HepG2 (cell line): ENCODE results near the gene SIRPB2. TPM values are rescaled to one million over a fixed set of nuclear protein-coding genes. Genes with fewer than 3 reads are reported as not detected.

Experiments used
- CENPT ChIP-seq: sonication (generic); formaldehyde crosslinking; IDR thresholded peaks from 2 replicates; pipeline ENCODE4 v1.8.0; 2022; ENCODE audit warnings: low read depth, mild to moderate bottlenecking, moderate library complexity, missing genetic modification reagents
- DDIT3 ChIP-seq: sonication (generic); formaldehyde crosslinking; IDR thresholded peaks from 2 replicates; pipeline ENCODE4 v1.4.0; 2020; ENCODE audit warnings: mild to moderate bottlenecking, missing genetic modification reagents
- ETS1 ChIP-seq: sonication (generic); formaldehyde crosslinking; IDR thresholded peaks from 2 replicates; pipeline ENCODE4 v1.4.0; 2020; ENCODE audit warnings: missing genetic modification reagents
- FOSL1 ChIP-seq: sonication (generic); formaldehyde crosslinking; IDR thresholded peaks from 2 replicates; pipeline ENCODE4 v1.9.0; 2021; ENCODE audit warnings: missing genetic modification reagents, borderline replicate concordance
- HDAC1 ChIP-seq: sonication (generic); formaldehyde crosslinking; IDR thresholded peaks from 2 replicates; pipeline ENCODE4 v1.5.1; 2020; ENCODE audit warnings: mild to moderate bottlenecking, missing genetic modification reagents
- HDAC2 ChIP-seq: sonication (generic); formaldehyde crosslinking; IDR thresholded peaks from 2 replicates; pipeline ENCODE4 v1.4.0; 2020; ENCODE audit warnings: missing genetic modification reagents
- STAG1 ChIP-seq: sonication (generic); formaldehyde crosslinking; IDR thresholded peaks from 2 replicates; pipeline ENCODE4 v1.4.0; 2020; ENCODE audit warnings: missing genetic modification reagents
- TARDBP ChIP-seq: sonication (generic); formaldehyde crosslinking; IDR thresholded peaks from 2 replicates; pipeline ENCODE4 v1.8.0; 2022; ENCODE audit warnings: mild to moderate bottlenecking, missing genetic modification reagents
- TIGD3 ChIP-seq: sonication (generic); formaldehyde crosslinking; IDR thresholded peaks from 2 replicates; pipeline ENCODE4 v1.5.1; 2020; ENCODE audit warnings: mild to moderate bottlenecking, missing genetic modification reagents, borderline replicate concordance
- ZBTB7A ChIP-seq: sonication (generic); formaldehyde crosslinking; IDR thresholded peaks from 2 replicates; pipeline ENCODE4 v1.8.0; 2022; ENCODE audit warnings: mild to moderate bottlenecking, missing genetic modification reagents
- ZFP36L1 ChIP-seq: sonication (generic); formaldehyde crosslinking; IDR thresholded peaks from 2 replicates; pipeline ENCODE4 v1.8.0; 2022; ENCODE audit warnings: mild to moderate bottlenecking, missing genetic modification reagents, moderate library complexity
- ZKSCAN8 ChIP-seq: IDR thresholded peaks from 2 replicates; pipeline ENCODE4 v1.6.1; 2016; ENCODE audit warnings: borderline replicate concordance, missing genetic modification reagents, missing compliant biosample characterization
- ZNF18 ChIP-seq: sonication (generic); formaldehyde crosslinking; IDR thresholded peaks from 2 replicates; pipeline ENCODE4 v1.8.0; 2022; ENCODE audit warnings: mild to moderate bottlenecking, missing genetic modification reagents; ENCODE audit not compliant: insufficient replicate concordance
- ZNF180 ChIP-seq: sonication (generic); formaldehyde crosslinking; IDR thresholded peaks from 2 replicates; pipeline ENCODE4 v1.4.0; 2020; ENCODE audit warnings: low read depth, missing genetic modification reagents, borderline replicate concordance
- ZNF484 ChIP-seq: sonication (generic); formaldehyde crosslinking; IDR thresholded peaks from 2 replicates; pipeline ENCODE4 v1.5.1; 2020; ENCODE audit warnings: mild to moderate bottlenecking, low read depth, missing genetic modification reagents, borderline replicate concordance
- ZNF557 ChIP-seq: sonication (generic); formaldehyde crosslinking; IDR thresholded peaks from 2 replicates; pipeline ENCODE4 v1.4.0; 2020; ENCODE audit warnings: missing genetic modification reagents
- ZNF564 ChIP-seq: sonication (generic); formaldehyde crosslinking; IDR thresholded peaks from 2 replicates; pipeline ENCODE4 v1.8.1; 2023; ENCODE audit warnings: mild to moderate bottlenecking, missing genetic modification reagents
- ZNF83 ChIP-seq: sonication (generic); formaldehyde crosslinking; IDR thresholded peaks from 2 replicates; pipeline ENCODE4 v1.4.0; 2020; ENCODE audit warnings: missing genetic modification reagents, mild to moderate bottlenecking, borderline replicate concordance
- polyA plus RNA-seq, 8 experiments: library from polyadenylated mRNA; depleted of rRNA in 3 of 8; stranded (reverse) in 7 of 8; unstranded in 1 of 8; fragments of >200 nt; fragmentation: Illumina TruSeq in 4 of 8; extraction: Trizol in 4 of 8; gene quantifications; 2 replicates each; pipeline versions ENCODE4 v1.2.1 to v1.2.3, GENCODE V29; 2011 to 2016; ENCODE audit warnings: low read depth in 4 of 8, missing spikeins in 1 of 8, mixed read lengths in 1 of 8; ENCODE audit not compliant: insufficient read depth in 1 of 8
- total RNA-seq, 5 experiments: library from RNA; depleted of rRNA; stranded (reverse); fragments of >200 nt; fragmentation: Illumina TruSeq; extraction: Trizol; gene quantifications; 2 replicates each; pipeline ENCODE4 v1.2.3, GENCODE V29; 2016; ENCODE audit warnings: low read depth in 1 of 5
- TF ChIP-seq, protein P1 (sequence below): IDR thresholded peaks from 2 replicates; pipeline ENCODE4 v1.6.1; 2016; ENCODE audit warnings: low read depth, borderline replicate concordance
- TF ChIP-seq, protein P2 (sequence below): IDR thresholded peaks from 2 replicates; pipeline ENCODE4 v1.6.1; 2018; ENCODE audit warnings: missing genetic modification reagents
- TF ChIP-seq, protein P3 (sequence below): sonication (generic); formaldehyde crosslinking; IDR thresholded peaks from 2 replicates; pipeline ENCODE4 v1.8.0; 2022; ENCODE audit warnings: mild to moderate bottlenecking, missing genetic modification reagents

SIRPB2 gene
- total and polyA plus RNA-seq, 2 of the 13 experiments (the other 11 are each of a cell fraction or from before 2014, with no cell fraction given), result not detected

DNA sequence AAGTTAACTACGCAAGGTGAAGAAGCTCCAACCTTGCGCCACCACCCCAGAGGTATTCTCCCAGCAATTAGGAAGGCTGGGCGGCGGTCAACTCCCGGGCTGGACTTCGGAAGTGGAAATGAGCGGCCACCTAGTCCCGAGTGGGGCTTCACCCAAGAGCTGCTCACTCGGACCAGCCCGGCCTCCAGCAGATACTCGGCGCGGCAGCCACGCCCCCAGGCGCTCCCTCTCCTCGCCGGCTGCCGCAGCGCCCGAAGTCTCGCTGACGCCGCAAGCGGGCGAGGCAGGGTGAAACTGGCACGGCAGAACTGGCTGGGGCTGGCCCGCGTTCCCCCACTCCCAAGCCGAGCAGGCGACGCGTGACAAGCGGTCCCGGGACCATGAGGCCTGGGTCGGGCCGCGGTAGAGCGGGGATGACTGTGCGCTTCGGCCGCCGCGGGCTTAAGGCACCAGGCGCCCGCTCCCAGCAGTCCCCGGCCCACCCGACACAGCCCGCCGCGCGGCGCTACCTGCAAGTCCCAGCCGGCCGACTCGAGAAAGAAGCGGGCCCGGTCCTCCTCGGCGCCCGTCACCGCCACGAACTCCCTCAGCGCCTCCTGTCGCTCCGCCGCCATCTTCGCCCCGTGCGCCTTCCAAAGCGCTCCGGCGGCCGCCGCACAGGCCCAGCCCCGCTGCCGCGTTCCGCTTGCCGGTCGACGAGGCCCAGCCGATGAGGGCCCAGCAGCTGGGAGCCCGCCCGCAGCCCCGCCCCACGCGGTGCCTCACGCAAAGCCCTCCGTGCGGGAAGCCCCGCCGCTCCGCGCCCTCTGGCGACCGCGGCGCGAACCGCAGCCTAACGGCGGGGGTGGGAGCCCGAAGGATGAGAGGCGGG, 24.8 kb downstream of the SIRPB2 start, which contains the start of gene NSFL1C (continued):
- TF ChIP-seq TIGD3 (CRISPR knock-in tag), result peak; percentile 56; the same call in 1 of the 2 replicates
- peak; percentile 49; the same call in 1 of the 2 replicates for TF ChIP-seq FOSL1 (CRISPR knock-in tag)
- peak; percentile 78 for TF ChIP-seq ZNF18
- TF ChIP-seq ZNF484 (CRISPR knock-in tag), result peak; percentile 87; the same call in 1 of the 2 replicates
- peak; percentile 97 for TF ChIP-seq CENPT (CRISPR knock-in tag)
- TF ChIP-seq, protein P1, sequence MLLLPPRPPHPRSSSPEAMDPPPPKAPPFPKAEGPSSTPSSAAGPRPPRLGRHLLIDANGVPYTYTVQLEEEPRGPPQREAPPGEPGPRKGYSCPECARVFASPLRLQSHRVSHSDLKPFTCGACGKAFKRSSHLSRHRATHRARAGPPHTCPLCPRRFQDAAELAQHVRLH, result no peak
- peak; percentile 94; the same call in 1 of the 2 replicates for TF ChIP-seq ZFP36L1
- no peak for TF ChIP-seq DDIT3 (CRISPR knock-in tag)
- TF ChIP-seq HDAC1, result peak; percentile 98
- TF ChIP-seq ETS1 (CRISPR knock-in tag), result peak; percentile 98
- peak; percentile 76 for TF ChIP-seq ZNF83 (CRISPR knock-in tag)
- peak; percentile 100 for TF ChIP-seq TARDBP (CRISPR knock-in tag)
- TF ChIP-seq ZNF180, result 0 out of 2 replicates have a peak, but pooled peaks have one; percentile 42
- TF ChIP-seq, protein P2, sequence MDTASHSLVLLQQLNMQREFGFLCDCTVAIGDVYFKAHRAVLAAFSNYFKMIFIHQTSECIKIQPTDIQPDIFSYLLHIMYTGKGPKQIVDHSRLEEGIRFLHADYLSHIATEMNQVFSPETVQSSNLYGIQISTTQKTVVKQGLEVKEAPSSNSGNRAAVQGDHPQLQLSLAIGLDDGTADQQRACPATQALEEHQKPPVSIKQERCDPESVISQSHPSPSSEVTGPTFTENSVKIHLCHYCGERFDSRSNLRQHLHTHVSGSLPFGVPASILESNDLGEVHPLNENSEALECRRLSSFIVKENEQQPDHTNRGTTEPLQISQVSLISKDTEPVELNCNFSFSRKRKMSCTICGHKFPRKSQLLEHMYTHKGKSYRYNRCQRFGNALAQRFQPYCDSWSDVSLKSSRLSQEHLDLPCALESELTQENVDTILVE (CRISPR knock-in tag), result peak; percentile 97; the same call in 1 of the 2 replicates
- peak; percentile 90 for TF ChIP-seq ZNF557
- peak; percentile 43 for TF ChIP-seq STAG1
- peak; percentile 95 for TF ChIP-seq ZNF564 (CRISPR knock-in tag)
- TF ChIP-seq ZKSCAN8 (CRISPR knock-in tag), result peak; percentile 78
- no peak; the same call in 1 of the 2 replicates for TF ChIP-seq HDAC2 (CRISPR knock-in tag)
- TF ChIP-seq ZBTB7A, result peak; percentile 85
- TF ChIP-seq, protein P3, sequence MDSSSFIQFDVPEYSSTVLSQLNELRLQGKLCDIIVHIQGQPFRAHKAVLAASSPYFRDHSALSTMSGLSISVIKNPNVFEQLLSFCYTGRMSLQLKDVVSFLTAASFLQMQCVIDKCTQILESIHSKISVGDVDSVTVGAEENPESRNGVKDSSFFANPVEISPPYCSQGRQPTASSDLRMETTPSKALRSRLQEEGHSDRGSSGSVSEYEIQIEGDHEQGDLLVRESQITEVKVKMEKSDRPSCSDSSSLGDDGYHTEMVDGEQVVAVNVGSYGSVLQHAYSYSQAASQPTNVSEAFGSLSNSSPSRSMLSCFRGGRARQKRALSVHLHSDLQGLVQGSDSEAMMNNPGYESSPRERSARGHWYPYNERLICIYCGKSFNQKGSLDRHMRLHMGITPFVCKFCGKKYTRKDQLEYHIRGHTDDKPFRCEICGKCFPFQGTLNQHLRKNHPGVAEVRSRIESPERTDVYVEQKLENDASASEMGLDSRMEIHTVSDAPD, result no peak
